ENCODE results near the gene CAMKK1. TPM values are rescaled to one million over a fixed set of nuclear protein-coding genes. Genes with fewer than 3 reads are reported as not detected.
A peak's percentile ranks its signal among the peaks of the same experiment; 100 is the strongest.

Gene CAMKK1
- total RNA-seq, 4 donors from 2014 or later: 2.6 to 37.6 (median 6.4) TPM

- intact Hi-C loops (cut with DNase I; ENCODE audit: low total_unique reads): no loop called here
- Histone ChIP-seq H3K36me3 (no peaks in the 10 kb centered on the region), H3K4me1 (no peaks in the 10 kb centered on the region), H3K9me3 (no peaks in the 10 kb centered on the region), H3K4me3 (no peak overlapping the region), H3K27me3 (no peaks in the 10 kb centered on the region), H3K27ac (no peak overlapping the region)
- no peak for DNase-seq
- TF ChIP-seq POLR2A (IDR thresholded peaks at IDR 0.05): no peak
- no peak for TF ChIP-seq CTCF (IDR thresholded peaks at IDR 0.05)
Measured at GRCh38 chr17:3835410-3836229, 57.2 kb downstream of the CAMKK1 start.

- no peak for DNase-seq
- H3K9me3 ChIP-seq: no peaks in the 10 kb centered on the region
- no peaks in the 10 kb centered on the region for H3K4me1 ChIP-seq
- TF ChIP-seq CTCF (IDR thresholded peaks at IDR 0.05) (no peak), POLR2A (IDR thresholded peaks at IDR 0.05) (no peak)
- H3K4me3 ChIP-seq: no peak overlapping the region
- H3K27ac ChIP-seq: no peak overlapping the region
- no peaks in the 10 kb centered on the region for H3K36me3 ChIP-seq
- intact Hi-C loops (cut with DNase I; ENCODE audit: low total_unique reads): no loop called here
- H3K27me3 ChIP-seq: no peaks in the 10 kb centered on the region
Measured at GRCh38 chr17:3834811-3835210, 58.0 kb downstream of the CAMKK1 start.

GRCh38 chr17:3828852-3829232 lies 64.0 kb downstream of the CAMKK1 start:
- H3K36me3 ChIP-seq: no peaks in the 10 kb centered on the region

DNA sequence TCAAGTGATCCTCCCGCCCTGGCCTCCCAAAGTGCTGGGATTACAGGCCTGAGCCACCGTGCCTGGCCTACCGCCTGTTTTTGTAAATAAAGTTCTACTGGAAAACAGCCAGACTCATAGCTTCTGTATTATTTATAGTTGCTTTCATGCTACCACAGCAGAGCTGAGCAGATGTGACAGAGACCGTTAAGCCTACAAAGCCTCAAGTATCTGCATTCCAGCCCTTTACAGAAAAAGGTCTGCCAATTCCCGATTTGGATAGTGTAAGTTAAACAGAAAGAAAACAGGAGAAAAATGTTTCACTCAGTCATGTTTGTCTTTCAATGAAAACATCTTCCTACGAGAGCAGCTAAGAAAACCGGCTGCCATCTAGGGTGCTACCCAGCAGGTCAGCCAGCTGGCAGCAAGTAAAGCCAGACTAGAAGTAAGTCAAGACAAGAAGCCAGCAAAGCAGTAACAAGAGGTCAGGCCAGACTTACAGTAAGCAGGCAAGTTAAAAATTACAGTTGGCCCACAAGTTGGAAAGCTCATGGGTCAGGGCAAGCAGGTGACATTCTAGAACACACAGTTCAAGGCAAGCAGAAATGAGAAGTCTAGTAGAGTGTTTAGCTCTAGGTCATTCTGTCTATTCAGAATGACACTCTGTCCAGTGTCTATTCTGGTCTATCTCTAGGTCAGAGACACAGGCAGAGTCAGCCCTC lies 64.6 kb downstream of the CAMKK1 start:
- no peaks in the 10 kb centered on the region for H3K4me1 ChIP-seq
- TF ChIP-seq CTCF (IDR thresholded peaks at IDR 0.05) (no peak), POLR2A (IDR thresholded peaks at IDR 0.05) (no peak)
- intact Hi-C loops (cut with DNase I; ENCODE audit: low total_unique reads): no loop called here
- H3K27ac ChIP-seq: peak overlapping the region in 1 of 2 donors; percentile 0
- no peak for DNase-seq
- H3K36me3 ChIP-seq: no peaks in the 10 kb centered on the region
- H3K27me3 ChIP-seq: no peaks in the 10 kb centered on the region
- no peak overlapping the region for H3K4me3 ChIP-seq
- H3K9me3 ChIP-seq: no peaks in the 10 kb centered on the region

More at GRCh38 chr17:3828852-3829232, 64.0 kb downstream of the CAMKK1 start:
- no peaks in the 10 kb centered on the region for H3K4me1 ChIP-seq
- no peak for DNase-seq
- H3K4me3 ChIP-seq: no peak overlapping the region
- no peaks in the 10 kb centered on the region for H3K27me3 ChIP-seq
- intact Hi-C loops (cut with DNase I; ENCODE audit: low total_unique reads): no loop called here
- no peak overlapping the region for H3K27ac ChIP-seq
- TF ChIP-seq CTCF (IDR thresholded peaks at IDR 0.05) (no peak), POLR2A (IDR thresholded peaks at IDR 0.05) (no peak)
- no peaks in the 10 kb centered on the region for H3K9me3 ChIP-seq

DNA sequence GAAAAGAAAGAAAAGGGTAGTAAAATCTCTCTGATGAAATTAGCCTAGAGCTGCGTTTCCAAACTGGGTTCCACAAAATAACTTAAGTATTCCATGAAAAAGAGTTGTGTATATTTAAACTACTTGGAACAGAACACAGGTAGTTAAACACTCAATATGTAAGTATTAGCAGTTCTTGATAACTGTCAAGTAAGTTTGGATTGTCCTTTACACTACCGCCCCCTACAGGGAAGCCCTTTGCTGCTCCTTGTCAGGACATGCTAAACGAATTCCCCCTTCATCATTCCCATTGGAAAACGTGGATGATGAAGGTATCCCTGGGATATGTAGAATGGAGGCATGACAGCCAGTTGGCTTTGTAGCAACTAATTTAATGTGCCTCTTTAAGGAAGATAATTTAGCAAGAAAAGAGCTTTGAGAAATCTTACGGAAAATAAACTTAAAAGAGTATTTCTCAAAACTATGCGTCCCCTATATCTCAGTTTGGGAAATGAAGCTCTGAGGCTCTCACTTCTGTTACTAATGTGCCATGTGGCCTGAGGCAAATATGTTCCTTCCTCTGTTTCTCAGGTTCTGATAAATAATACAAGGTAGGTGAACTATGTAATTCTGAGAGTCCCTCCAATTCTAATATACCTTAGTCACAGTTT lies 65.6 kb downstream of the CAMKK1 start:
- H3K4me3 ChIP-seq: no peak overlapping the region
- H3K9me3 ChIP-seq: no peaks in the 10 kb centered on the region
- H3K27me3 ChIP-seq: no peaks in the 10 kb centered on the region
- TF ChIP-seq CTCF (IDR thresholded peaks at IDR 0.05) (peak; percentile 15 to 32 (median 24)), POLR2A (IDR thresholded peaks at IDR 0.05) (no peak)
- intact Hi-C loops (cut with DNase I; ENCODE audit: low total_unique reads): no loop called here
- H3K4me1 ChIP-seq: no peaks in the 10 kb centered on the region
- no peaks in the 10 kb centered on the region for H3K36me3 ChIP-seq
- no peak overlapping the region for H3K27ac ChIP-seq
- DNase-seq: peak; percentile 31 to 44
